OCI-LY7 (cell line): ENCODE data around the gene HSPA6.
"Not testable (repeated sequence)": the region's sequence is repeated elsewhere in the genome, so short reads cannot be mapped to it uniquely, and the experiment has no call there.

ENCODE experiments used
- EZH2phosphoT487 ChIP-seq: fragments of 200-600 bp; sonication (generic); IDR thresholded peaks from 2 replicates; pipeline ENCODE4 v1.6.1; 2018; ENCODE audit warnings: low read depth, borderline replicate concordance, mild to moderate bottlenecking, mixed run types, antibody characterized with exemption, low read length, moderate library complexity, mixed read lengths
- TF ChIP-seq, protein P1 (sequence below): fragments of 200-600 bp; sonication (generic); conservative IDR thresholded peaks from 2 replicates; pipeline ENCODE4 v1.5.1; 2014; ENCODE audit warnings: mild to moderate bottlenecking, antibody characterized with exemption, low read length, moderate library complexity, mixed read lengths

DNA sequence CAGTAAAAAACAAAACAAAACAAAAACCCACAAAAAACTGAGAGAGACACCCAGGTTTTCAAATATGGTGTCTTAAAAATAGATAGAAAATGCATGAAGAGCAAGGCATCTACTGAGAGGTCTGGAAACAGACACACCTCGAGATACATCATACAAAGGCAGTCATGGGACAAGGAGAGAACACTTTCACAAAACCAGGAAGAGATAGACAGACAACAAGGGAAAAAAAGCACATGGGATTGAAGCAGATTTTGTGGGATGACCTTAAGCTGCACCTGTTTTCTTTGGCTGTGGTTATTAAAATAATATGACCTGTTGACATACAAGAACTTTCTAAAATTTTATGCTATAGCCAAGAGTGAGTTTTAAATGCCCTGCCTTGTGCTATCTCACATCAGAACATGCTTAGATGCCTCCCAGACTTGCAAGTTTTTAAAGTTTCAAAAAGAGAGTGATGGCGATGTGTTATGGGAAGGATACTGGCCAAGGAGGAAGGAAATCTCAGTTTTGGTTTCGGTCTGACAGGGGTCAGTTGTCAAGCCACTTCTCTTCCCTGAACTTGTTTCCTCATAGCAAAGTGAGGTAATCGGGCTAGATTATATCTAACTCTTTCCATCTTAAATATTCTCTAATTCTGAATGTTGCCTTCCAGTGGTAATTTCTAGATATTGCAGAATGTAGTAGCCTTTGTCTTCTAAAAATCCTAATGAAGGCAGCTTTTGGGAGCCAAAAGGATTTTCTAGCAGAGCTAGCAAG is 36.8 kb downstream of the HSPA6 start:
- TF ChIP-seq, protein P1, sequence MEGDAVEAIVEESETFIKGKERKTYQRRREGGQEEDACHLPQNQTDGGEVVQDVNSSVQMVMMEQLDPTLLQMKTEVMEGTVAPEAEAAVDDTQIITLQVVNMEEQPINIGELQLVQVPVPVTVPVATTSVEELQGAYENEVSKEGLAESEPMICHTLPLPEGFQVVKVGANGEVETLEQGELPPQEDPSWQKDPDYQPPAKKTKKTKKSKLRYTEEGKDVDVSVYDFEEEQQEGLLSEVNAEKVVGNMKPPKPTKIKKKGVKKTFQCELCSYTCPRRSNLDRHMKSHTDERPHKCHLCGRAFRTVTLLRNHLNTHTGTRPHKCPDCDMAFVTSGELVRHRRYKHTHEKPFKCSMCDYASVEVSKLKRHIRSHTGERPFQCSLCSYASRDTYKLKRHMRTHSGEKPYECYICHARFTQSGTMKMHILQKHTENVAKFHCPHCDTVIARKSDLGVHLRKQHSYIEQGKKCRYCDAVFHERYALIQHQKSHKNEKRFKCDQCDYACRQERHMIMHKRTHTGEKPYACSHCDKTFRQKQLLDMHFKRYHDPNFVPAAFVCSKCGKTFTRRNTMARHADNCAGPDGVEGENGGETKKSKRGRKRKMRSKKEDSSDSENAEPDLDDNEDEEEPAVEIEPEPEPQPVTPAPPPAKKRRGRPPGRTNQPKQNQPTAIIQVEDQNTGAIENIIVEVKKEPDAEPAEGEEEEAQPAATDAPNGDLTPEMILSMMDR = 0 out of 2 replicates have a peak, but pooled peaks have one; percentile 22
- not testable (repeated sequence) for TF ChIP-seq EZH2phosphoT487
